Esophagus squamous epithelium (tissue), 4 donors: ENCODE measurements around the gene HSD11B2.

Experiments
- CTCF ChIP-seq, 6 experiments: fragments of 450-650 bp in 4 of 6; fragments of 200-600 bp in 2 of 6; sonication (generic) in 2 of 6; IDR thresholded peaks; one replicate each; pipeline ENCODE4 v1.5.1; 2016 to 2019; ENCODE audit warnings: antibody characterized with exemption in 6 of 6, mild to moderate bottlenecking in 4 of 6, moderate library complexity in 4 of 6
- POLR2A ChIP-seq, 4 donors: fragments of 450-650 bp; IDR thresholded peaks; one replicate each; pipeline ENCODE4 v1.6.1; 2017; ENCODE audit warnings: antibody characterized with exemption in 4 of 4, mild to moderate bottlenecking in 4 of 4, moderate library complexity in 3 of 4

DNA sequence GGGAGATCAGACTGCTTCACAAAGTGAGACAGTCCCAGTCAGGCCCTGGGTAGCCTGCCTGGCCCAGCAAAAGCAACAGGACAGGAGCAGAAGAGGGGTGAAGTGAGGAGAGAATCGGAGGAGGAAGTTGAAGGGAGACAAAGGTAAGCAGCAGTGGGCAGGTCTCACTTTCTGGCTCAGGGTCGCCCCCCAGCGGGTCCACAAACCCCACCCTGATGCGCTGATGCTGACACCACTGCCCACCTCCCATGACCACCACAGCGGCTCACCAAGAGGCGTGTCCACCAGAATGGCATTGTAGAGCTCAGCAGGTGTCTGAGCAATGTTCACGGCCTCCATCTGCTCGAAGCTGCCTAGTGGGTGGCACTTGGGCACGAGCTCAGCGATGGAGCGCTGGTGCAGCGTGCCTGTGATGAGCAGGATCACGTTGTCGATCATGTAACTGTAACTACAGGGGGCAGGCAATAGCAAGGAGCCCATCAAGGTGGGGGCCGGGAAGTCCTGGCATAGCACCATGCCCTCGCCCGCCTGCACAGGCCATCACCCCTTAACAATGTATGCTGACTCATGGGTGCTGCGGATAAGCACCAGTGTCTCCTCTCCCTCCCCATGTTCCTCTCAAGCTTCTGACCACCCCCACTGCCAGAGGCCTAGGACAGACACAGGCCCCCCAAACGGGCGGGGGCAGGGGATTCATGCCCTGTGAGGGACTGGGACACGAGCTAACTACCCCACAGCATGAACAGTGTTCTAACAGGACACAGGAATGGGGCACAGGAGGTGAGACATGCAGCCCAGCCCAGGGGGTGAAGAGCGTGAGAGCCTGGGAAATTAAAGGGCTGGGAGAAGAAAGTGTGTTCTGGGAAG, 13.6 kb downstream of the HSD11B2 start:
- TF ChIP-seq CTCF (IDR thresholded peaks at IDR 0.05) (no peak), POLR2A (IDR thresholded peaks at IDR 0.05) (no peak)
